SK-N-SH (cell line): Measurements from ENCODE around the gene ESD.
A peak's percentile ranks its signal among the peaks of the same experiment; 100 is the strongest.

Experiments used
- ELF1 ChIP-seq: IDR thresholded peaks from 2 replicates; pipeline ENCODE4 v1.4.0; 2012
- TAF1 ChIP-seq: IDR thresholded peaks from 2 replicates; pipeline ENCODE4 v1.6.1; 2012; ENCODE audit warnings: low read depth, mild to moderate bottlenecking, low read length, moderate library complexity, borderline replicate concordance
- TF ChIP-seq, protein P1 (sequence below): fragments of 200-600 bp; sonication (generic); IDR thresholded peaks from 2 replicates; pipeline ENCODE4 v1.6.1; 2017; ENCODE audit warnings: antibody characterized with exemption, mild to moderate bottlenecking, moderate library complexity
- TF ChIP-seq, protein P2 (sequence below): IDR thresholded peaks from 2 replicates; pipeline ENCODE4 v1.6.1; 2012; ENCODE audit warnings: mild to moderate bottlenecking, low read depth, low read length, moderate library complexity

DNA sequence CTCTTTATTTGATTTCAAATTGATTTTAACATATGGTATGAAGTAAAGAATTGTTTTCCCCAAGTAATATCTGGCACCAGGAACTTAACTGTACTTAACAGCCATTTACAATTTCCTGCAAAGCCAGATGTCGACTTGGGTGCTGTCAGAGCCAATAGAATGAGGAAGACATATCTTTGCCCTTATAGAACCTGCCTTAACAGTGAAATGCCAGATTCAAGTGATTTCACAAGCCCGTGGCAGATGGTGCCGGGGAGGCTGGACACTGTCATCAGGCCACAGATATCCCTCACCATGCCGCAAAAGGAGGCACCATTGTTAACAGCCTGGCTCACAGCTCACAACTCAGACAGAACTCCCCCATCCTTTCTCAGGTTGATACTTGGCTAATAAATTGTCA is 48.7 kb downstream of the ESD start:
- TF ChIP-seq, protein P1, sequence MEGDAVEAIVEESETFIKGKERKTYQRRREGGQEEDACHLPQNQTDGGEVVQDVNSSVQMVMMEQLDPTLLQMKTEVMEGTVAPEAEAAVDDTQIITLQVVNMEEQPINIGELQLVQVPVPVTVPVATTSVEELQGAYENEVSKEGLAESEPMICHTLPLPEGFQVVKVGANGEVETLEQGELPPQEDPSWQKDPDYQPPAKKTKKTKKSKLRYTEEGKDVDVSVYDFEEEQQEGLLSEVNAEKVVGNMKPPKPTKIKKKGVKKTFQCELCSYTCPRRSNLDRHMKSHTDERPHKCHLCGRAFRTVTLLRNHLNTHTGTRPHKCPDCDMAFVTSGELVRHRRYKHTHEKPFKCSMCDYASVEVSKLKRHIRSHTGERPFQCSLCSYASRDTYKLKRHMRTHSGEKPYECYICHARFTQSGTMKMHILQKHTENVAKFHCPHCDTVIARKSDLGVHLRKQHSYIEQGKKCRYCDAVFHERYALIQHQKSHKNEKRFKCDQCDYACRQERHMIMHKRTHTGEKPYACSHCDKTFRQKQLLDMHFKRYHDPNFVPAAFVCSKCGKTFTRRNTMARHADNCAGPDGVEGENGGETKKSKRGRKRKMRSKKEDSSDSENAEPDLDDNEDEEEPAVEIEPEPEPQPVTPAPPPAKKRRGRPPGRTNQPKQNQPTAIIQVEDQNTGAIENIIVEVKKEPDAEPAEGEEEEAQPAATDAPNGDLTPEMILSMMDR = no peak
- TF ChIP-seq, protein P2, sequence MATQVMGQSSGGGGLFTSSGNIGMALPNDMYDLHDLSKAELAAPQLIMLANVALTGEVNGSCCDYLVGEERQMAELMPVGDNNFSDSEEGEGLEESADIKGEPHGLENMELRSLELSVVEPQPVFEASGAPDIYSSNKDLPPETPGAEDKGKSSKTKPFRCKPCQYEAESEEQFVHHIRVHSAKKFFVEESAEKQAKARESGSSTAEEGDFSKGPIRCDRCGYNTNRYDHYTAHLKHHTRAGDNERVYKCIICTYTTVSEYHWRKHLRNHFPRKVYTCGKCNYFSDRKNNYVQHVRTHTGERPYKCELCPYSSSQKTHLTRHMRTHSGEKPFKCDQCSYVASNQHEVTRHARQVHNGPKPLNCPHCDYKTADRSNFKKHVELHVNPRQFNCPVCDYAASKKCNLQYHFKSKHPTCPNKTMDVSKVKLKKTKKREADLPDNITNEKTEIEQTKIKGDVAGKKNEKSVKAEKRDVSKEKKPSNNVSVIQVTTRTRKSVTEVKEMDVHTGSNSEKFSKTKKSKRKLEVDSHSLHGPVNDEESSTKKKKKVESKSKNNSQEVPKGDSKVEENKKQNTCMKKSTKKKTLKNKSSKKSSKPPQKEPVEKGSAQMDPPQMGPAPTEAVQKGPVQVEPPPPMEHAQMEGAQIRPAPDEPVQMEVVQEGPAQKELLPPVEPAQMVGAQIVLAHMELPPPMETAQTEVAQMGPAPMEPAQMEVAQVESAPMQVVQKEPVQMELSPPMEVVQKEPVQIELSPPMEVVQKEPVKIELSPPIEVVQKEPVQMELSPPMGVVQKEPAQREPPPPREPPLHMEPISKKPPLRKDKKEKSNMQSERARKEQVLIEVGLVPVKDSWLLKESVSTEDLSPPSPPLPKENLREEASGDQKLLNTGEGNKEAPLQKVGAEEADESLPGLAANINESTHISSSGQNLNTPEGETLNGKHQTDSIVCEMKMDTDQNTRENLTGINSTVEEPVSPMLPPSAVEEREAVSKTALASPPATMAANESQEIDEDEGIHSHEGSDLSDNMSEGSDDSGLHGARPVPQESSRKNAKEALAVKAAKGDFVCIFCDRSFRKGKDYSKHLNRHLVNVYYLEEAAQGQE = 0 out of 2 replicates have a peak, but pooled peaks have one; percentile 31
- TF ChIP-seq TAF1 (no peak), ELF1 (no peak)
